ENCODE data around the gene SYNJ1. TPM values are rescaled to one million over a fixed set of nuclear protein-coding genes. Genes with fewer than 3 reads are reported as not detected.

The SYNJ1 gene
- total RNA-seq, 1 experiment from 2014 or later = 10.2 TPM

GRCh38 chr21:32716486-32716885 lies 11.3 kb downstream of the SYNJ1 start:
- TF ChIP-seq, protein P1, sequence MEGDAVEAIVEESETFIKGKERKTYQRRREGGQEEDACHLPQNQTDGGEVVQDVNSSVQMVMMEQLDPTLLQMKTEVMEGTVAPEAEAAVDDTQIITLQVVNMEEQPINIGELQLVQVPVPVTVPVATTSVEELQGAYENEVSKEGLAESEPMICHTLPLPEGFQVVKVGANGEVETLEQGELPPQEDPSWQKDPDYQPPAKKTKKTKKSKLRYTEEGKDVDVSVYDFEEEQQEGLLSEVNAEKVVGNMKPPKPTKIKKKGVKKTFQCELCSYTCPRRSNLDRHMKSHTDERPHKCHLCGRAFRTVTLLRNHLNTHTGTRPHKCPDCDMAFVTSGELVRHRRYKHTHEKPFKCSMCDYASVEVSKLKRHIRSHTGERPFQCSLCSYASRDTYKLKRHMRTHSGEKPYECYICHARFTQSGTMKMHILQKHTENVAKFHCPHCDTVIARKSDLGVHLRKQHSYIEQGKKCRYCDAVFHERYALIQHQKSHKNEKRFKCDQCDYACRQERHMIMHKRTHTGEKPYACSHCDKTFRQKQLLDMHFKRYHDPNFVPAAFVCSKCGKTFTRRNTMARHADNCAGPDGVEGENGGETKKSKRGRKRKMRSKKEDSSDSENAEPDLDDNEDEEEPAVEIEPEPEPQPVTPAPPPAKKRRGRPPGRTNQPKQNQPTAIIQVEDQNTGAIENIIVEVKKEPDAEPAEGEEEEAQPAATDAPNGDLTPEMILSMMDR (IDR thresholded peaks at IDR 0.05; ENCODE audit: unreplicated experiment) = no peak
- CTCF ChIA-PET = no interaction called here
- H3K9me3 Mint-ChIP-seq (ENCODE audit: low read depth, unreplicated experiment) = no peaks in the 10 kb centered on the region
- H3K27ac Mint-ChIP-seq (ENCODE audit: unreplicated experiment) = no peak overlapping the region
- no peak for DNase-seq
- intact Hi-C loops (cut with micrococcal nuclease; ENCODE audit: unreplicated experiment) = no loop called here
- H3K4me1 Mint-ChIP-seq (ENCODE audit: low read depth, unreplicated experiment) = peaks cover 15% of the 10 kb centered on the region
- no peak overlapping the region for H3K4me3 Mint-ChIP-seq (ENCODE audit: low read depth, unreplicated experiment)
- BruUV-seq (replicated peaks) = no TSS peak
- no peaks in the 10 kb centered on the region for H3K27me3 Mint-ChIP-seq (ENCODE audit: unreplicated experiment)
- no peaks in the 10 kb centered on the region for H3K36me3 Mint-ChIP-seq (ENCODE audit: insufficient read depth, unreplicated experiment)

DNA sequence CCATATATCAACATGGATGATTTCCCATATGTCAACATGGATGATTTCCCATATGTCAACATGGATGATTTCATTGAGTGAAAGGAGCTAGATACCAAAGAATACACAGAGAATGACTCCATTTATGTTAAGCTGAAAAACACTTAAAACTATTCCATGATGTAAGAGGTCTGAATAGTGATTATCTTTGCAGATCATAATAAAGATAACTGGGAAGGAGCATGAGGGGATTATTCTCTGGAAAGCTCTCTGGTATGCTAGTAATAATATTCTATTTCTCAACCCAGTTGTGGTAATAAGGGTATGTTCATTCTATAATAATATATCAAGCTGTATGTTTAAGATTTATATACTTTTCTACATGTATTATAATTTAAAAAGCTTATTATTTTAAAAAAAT lies 14.1 kb downstream of the SYNJ1 start:
- Mint-ChIP-seq H3K27me3 (ENCODE audit: unreplicated experiment) (no peaks in the 10 kb centered on the region), H3K4me1 (ENCODE audit: low read depth, unreplicated experiment) (peaks cover 10% of the 10 kb centered on the region), H3K27ac (ENCODE audit: unreplicated experiment) (no peak overlapping the region), H3K9me3 (ENCODE audit: low read depth, unreplicated experiment) (no peaks in the 10 kb centered on the region), H3K36me3 (ENCODE audit: insufficient read depth, unreplicated experiment) (no peaks in the 10 kb centered on the region), H3K4me3 (ENCODE audit: low read depth, unreplicated experiment) (no peak overlapping the region)
- no TSS peak for BruUV-seq (replicated peaks)
- intact Hi-C loops (cut with micrococcal nuclease; ENCODE audit: unreplicated experiment) = no loop called here
- CTCF ChIA-PET = no interaction called here
- DNase-seq = no peak
- TF ChIP-seq, protein P1 (IDR thresholded peaks at IDR 0.05; ENCODE audit: unreplicated experiment) = no peak

GRCh38 chr21:32712641-32713040 lies 15.2 kb downstream of the SYNJ1 start:
- DNase-seq = no peak
- no peaks in the 10 kb centered on the region for H3K36me3 Mint-ChIP-seq (ENCODE audit: insufficient read depth, unreplicated experiment)
- H3K9me3 Mint-ChIP-seq (ENCODE audit: low read depth, unreplicated experiment) = no peaks in the 10 kb centered on the region
- CTCF ChIA-PET = no interaction called here
- no peak overlapping the region for H3K27ac Mint-ChIP-seq (ENCODE audit: unreplicated experiment)
- intact Hi-C loops (cut with micrococcal nuclease; ENCODE audit: unreplicated experiment) = no loop called here
- no TSS peak for BruUV-seq (replicated peaks)
- no peaks in the 10 kb centered on the region for H3K27me3 Mint-ChIP-seq (ENCODE audit: unreplicated experiment)
- TF ChIP-seq, protein P1 (IDR thresholded peaks at IDR 0.05; ENCODE audit: unreplicated experiment) = no peak
- H3K4me3 Mint-ChIP-seq (ENCODE audit: low read depth, unreplicated experiment) = no peak overlapping the region
- peaks cover 3% of the 10 kb centered on the region for H3K4me1 Mint-ChIP-seq (ENCODE audit: low read depth, unreplicated experiment)

DNA sequence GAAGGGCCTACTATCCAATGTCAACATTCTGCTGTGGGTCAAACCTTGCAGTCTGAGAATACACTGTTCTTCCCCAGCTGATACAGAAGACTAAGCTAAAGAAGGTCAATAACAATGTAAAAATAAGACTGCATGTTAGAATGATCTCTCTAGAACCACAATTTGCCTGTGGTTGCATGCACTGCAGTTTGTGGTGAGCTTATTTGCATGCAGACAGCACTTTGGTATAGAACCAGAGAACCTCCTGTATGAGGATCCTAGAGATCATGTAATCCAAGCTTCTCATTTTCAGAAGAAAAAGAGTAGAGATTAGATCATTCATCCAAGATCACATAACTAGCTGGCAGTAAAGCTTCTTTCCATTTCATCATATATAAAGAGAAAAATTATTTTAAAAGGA lies 15.8 kb downstream of the SYNJ1 start:
- BruUV-seq (replicated peaks) = no TSS peak
- intact Hi-C loops (cut with micrococcal nuclease; ENCODE audit: unreplicated experiment) = no loop called here
- H3K4me3 Mint-ChIP-seq (ENCODE audit: low read depth, unreplicated experiment) = no peak overlapping the region
- H3K9me3 Mint-ChIP-seq (ENCODE audit: low read depth, unreplicated experiment) = no peaks in the 10 kb centered on the region
- CTCF ChIA-PET = no interaction called here
- no peaks in the 10 kb centered on the region for H3K4me1 Mint-ChIP-seq (ENCODE audit: low read depth, unreplicated experiment)
- DNase-seq = no peak
- TF ChIP-seq, protein P1 (IDR thresholded peaks at IDR 0.05; ENCODE audit: unreplicated experiment) = no peak
- no peaks in the 10 kb centered on the region for H3K36me3 Mint-ChIP-seq (ENCODE audit: insufficient read depth, unreplicated experiment)
- H3K27ac Mint-ChIP-seq (ENCODE audit: unreplicated experiment) = no peak overlapping the region
- no peaks in the 10 kb centered on the region for H3K27me3 Mint-ChIP-seq (ENCODE audit: unreplicated experiment)

GRCh38 chr21:32710987-32711386 lies 16.8 kb downstream of the SYNJ1 start:
- intact Hi-C loops (cut with micrococcal nuclease; ENCODE audit: unreplicated experiment) = no loop called here
- Mint-ChIP-seq H3K4me1 (ENCODE audit: low read depth, unreplicated experiment) (no peaks in the 10 kb centered on the region), H3K4me3 (ENCODE audit: low read depth, unreplicated experiment) (no peak overlapping the region), H3K27me3 (ENCODE audit: unreplicated experiment) (no peaks in the 10 kb centered on the region), H3K36me3 (ENCODE audit: insufficient read depth, unreplicated experiment) (no peaks in the 10 kb centered on the region), H3K27ac (ENCODE audit: unreplicated experiment) (no peak overlapping the region), H3K9me3 (ENCODE audit: low read depth, unreplicated experiment) (no peaks in the 10 kb centered on the region)
- no peak for DNase-seq
- TF ChIP-seq, protein P1 (IDR thresholded peaks at IDR 0.05; ENCODE audit: unreplicated experiment) = no peak
- BruUV-seq (replicated peaks) = no TSS peak
- CTCF ChIA-PET = no interaction called here
